PC-3 (cell line): ENCODE results near the gene SMYD2. TPM values are rescaled to one million over a fixed set of nuclear protein-coding genes. Genes with fewer than 3 reads are reported as not detected.

Source experiments
- ATAC-seq: fragments of 200-7000 bp; cut with Tn5 transposase; 2 replicates; pipeline ENCODE4 v1.9.1; 2020; ENCODE audit warnings: mild to moderate bottlenecking, moderate library complexity
- BruUV-seq: library from RNA; stranded (reverse); fragments of 400-500 nt; replicated peaks from 2 replicates; lab custom pipeline; 2021; lab: Mats Ljungman, UMichigan
- CTCF ChIA-PET: fragments of 300-600 bp; sonication (Branson Sonifier 250); formaldehyde crosslinking; loops from one replicate; lab custom pipeline; 2022; ENCODE audit warnings: antibody characterized with exemption; lab: Charles Lee
- POLR2A ChIA-PET: fragments of 300-600 bp; sonication (Branson Sonifier 250); formaldehyde crosslinking; loops from one replicate; lab custom pipeline; 2022; ENCODE audit warnings: antibody characterized with exemption; ENCODE audit not compliant: unreplicated experiment; lab: Charles Lee
- DNase-seq: peaks from one replicate; pipeline ENCODE4 v3.0.0-alpha.2; 2015
- H2AFZ ChIP-seq: fragments of 300-600 bp; sonication (generic); 2 replicates; pipeline ENCODE4 v1.6.0; 2016; ENCODE audit warnings: antibody characterized with exemption, low read length
- H3F3A ChIP-seq: fragments of 300-600 bp; sonication (generic); one replicate; pipeline ENCODE4 v1.6.0; 2017; ENCODE audit warnings: antibody characterized with exemption, low read length, control low read depth, mild to moderate bottlenecking; ENCODE audit not compliant: unreplicated experiment
- H3K27ac ChIP-seq: fragments of 300-600 bp; sonication (generic); 2 replicates; pipeline ENCODE4 v1.5.1; 2016; ENCODE audit warnings: mild to moderate bottlenecking, low read length
- H3K27me3 ChIP-seq: fragments of 300-600 bp; sonication (generic); 2 replicates; pipeline ENCODE4 v1.6.1; 2016; ENCODE audit warnings: low read length, mixed read lengths
- H3K36me3 ChIP-seq: fragments of 300-600 bp; sonication (generic); 2 replicates; pipeline ENCODE4 v1.6.1; 2016; ENCODE audit warnings: low read depth, mixed run types, low read length, mixed read lengths
- H3K4me1 ChIP-seq: fragments of 300-600 bp; sonication (generic); 2 replicates; pipeline ENCODE4 v1.5.1; 2016; ENCODE audit warnings: low read length; ENCODE audit not compliant: insufficient read depth
- H3K4me2 ChIP-seq: fragments of 300-600 bp; sonication (generic); 2 replicates; pipeline ENCODE4 v1.6.0; 2016; ENCODE audit warnings: low read length
- H3K4me3 ChIP-seq: fragments of 300-600 bp; sonication (generic); 2 replicates; pipeline ENCODE4 v1.5.1; 2016; ENCODE audit warnings: mild to moderate bottlenecking, low read length, mixed read lengths
- H3K79me2 ChIP-seq: fragments of 300-600 bp; sonication (generic); 2 replicates; pipeline ENCODE4 v1.6.1; 2017; ENCODE audit warnings: low read length, mixed read lengths
- H3K9ac ChIP-seq: fragments of 300-600 bp; sonication (generic); 2 replicates; pipeline ENCODE4 v1.6.0; 2016; ENCODE audit warnings: mild to moderate bottlenecking, low read length
- H3K9me2 ChIP-seq: fragments of 300-600 bp; sonication (generic); replicated peaks from 2 replicates; pipeline ENCODE4 v1.6.1; 2016; ENCODE audit warnings: mixed run types, low read length, mixed read lengths
- H3K9me3 ChIP-seq: fragments of 300-600 bp; sonication (generic); 2 replicates; pipeline ENCODE4 v1.6.1; 2016; ENCODE audit warnings: low read length, mixed read lengths
- H4K20me1 ChIP-seq: fragments of 300-600 bp; sonication (generic); 2 replicates; pipeline ENCODE4 v1.6.1; 2016; ENCODE audit warnings: low read length, mixed read lengths
- EZH2 ChIP-seq: fragments of 300-600 bp; sonication (generic); IDR thresholded peaks from one replicate; pipeline ENCODE4 v1.6.1; 2017; ENCODE audit warnings: antibody characterized with exemption, mild to moderate bottlenecking, low read length; ENCODE audit not compliant: unreplicated experiment
- EZH2phosphoT487 ChIP-seq: fragments of 300-600 bp; sonication (generic); IDR thresholded peaks from 2 replicates; pipeline ENCODE4 v1.6.1; 2018; ENCODE audit warnings: mild to moderate bottlenecking, antibody characterized with exemption, low read length, borderline replicate concordance
- intact Hi-C: fragments of 100-400 bp; cut with micrococcal nuclease; formaldehyde crosslinking; loops from 2 replicates; pipeline ENCODE4 v1.9.0; 2023
- total RNA-seq: library from RNA; depleted of rRNA; stranded (reverse); fragments of >200 nt; gene quantifications from 2 replicates; pipeline ENCODE4 v1.2.3, GENCODE V29; 2014
- TF ChIP-seq, protein P1 (sequence below): fragments of 300-600 bp; sonication (generic); conservative IDR thresholded peaks from 2 replicates; pipeline ENCODE4 v1.5.1; 2017; ENCODE audit warnings: antibody characterized with exemption, low read depth, mild to moderate bottlenecking, low read length

Gene SMYD2
- total RNA-seq, 1 experiment from 2014 or later = 124 TPM

DNA sequence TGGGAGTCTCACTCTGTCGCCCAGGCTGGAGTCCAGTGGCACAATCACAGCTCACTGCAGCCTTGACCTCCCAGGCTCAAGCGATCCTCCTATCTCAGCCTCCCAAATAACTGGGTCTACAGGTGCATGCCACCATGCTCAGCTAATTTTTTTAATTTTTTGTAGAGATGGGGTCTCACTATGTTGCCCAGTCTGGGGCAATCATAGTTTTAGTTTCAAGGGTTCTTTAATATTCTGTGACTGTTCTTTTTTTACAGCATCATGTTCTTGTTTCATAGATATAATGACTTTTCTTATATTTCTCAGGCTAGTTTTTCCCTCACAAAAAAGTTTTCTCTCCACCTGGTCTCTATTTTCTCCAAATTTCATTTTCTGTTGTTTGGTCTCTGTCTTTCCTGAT lies 25.4 kb upstream of the SMYD2 start:
- intact Hi-C loops = no loop called here
- TF ChIP-seq, protein P1, sequence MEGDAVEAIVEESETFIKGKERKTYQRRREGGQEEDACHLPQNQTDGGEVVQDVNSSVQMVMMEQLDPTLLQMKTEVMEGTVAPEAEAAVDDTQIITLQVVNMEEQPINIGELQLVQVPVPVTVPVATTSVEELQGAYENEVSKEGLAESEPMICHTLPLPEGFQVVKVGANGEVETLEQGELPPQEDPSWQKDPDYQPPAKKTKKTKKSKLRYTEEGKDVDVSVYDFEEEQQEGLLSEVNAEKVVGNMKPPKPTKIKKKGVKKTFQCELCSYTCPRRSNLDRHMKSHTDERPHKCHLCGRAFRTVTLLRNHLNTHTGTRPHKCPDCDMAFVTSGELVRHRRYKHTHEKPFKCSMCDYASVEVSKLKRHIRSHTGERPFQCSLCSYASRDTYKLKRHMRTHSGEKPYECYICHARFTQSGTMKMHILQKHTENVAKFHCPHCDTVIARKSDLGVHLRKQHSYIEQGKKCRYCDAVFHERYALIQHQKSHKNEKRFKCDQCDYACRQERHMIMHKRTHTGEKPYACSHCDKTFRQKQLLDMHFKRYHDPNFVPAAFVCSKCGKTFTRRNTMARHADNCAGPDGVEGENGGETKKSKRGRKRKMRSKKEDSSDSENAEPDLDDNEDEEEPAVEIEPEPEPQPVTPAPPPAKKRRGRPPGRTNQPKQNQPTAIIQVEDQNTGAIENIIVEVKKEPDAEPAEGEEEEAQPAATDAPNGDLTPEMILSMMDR = no peak
- TF ChIP-seq EZH2 = no peak
- TF ChIP-seq EZH2phosphoT487 = no peak
- ChIA-PET POLR2A (no interaction called here), CTCF (no interaction called here)
- Histone ChIP-seq H3F3A (no peaks in the 10 kb centered on the region), H3K27ac (no peak overlapping the region), H3K4me2 (no peak overlapping the region), H3K27me3 (no peaks in the 10 kb centered on the region; the same call in 1 of the 2 replicates), H3K9ac (no peak overlapping the region), H4K20me1 (no peaks in the 10 kb centered on the region), H2AFZ (no peak overlapping the region), H3K4me1 (peaks cover 10% of the 10 kb centered on the region), H3K4me3 (no peak overlapping the region), H3K9me3 (no peaks in the 10 kb centered on the region), H3K9me2 (no peaks in the 10 kb centered on the region), H3K36me3 (no peaks in the 10 kb centered on the region), H3K79me2 (no peaks in the 10 kb centered on the region)
- DNase-seq (no peak), ATAC-seq (no peak)
- no TSS peak for BruUV-seq

DNA sequence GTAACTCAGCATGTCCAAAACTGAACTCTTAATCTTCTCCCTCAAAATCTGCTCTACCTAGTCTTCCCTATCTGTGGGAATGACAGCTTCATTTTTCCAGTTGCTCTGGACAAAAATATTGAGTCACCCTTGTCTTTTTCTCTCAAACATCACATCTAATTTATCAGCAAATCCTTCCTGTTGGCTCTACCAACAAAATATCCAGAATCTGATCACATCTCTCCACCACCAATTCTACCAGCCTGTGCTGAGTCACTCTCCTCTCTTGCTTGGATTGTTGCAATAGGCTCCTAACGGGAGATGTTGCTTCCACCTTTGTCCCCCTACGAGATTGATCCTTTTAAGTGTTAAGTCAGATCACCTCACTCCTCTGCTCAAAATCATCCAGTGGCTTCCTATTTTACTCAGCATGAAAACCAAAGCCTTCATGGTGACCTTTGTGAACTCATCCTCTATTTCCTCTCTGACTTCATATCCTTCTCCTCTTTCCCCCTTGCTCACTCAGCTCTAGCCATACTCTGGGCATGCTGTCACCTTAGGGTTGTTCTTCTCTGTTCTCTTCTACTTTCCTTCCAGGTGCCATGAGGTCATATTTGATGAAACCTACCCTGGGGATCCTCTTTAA lies 21.5 kb upstream of the SMYD2 start:
- ATAC-seq (no peak), DNase-seq (peak; percentile 37)
- ChIA-PET POLR2A (no interaction called here), CTCF (interaction anchor here (1.3 kb wide), 1 partner anchor 72 kb away, joined by 8 read pairs; no protein-coding TSS in a partner anchor)
- no peaks in the 10 kb centered on the region for H3F3A ChIP-seq
- H3K9ac ChIP-seq = no peak overlapping the region
- H4K20me1 ChIP-seq = no peaks in the 10 kb centered on the region
- no peaks in the 10 kb centered on the region for H3K9me3 ChIP-seq
- H3K4me3 ChIP-seq = no peak overlapping the region
- no peaks in the 10 kb centered on the region for H3K36me3 ChIP-seq
- H3K9me2 ChIP-seq = no peaks in the 10 kb centered on the region
- no TSS peak for BruUV-seq
- H3K4me1 ChIP-seq = peaks cover 15% of the 10 kb centered on the region
- TF ChIP-seq EZH2 (no peak), EZH2phosphoT487 (no peak)
- TF ChIP-seq, protein P1 = no peak
- intact Hi-C loops = no loop called here
- no peaks in the 10 kb centered on the region for H3K27me3 ChIP-seq
- H3K79me2 ChIP-seq = no peaks in the 10 kb centered on the region
- no peak overlapping the region for H3K27ac ChIP-seq
- peak overlapping the region; percentile 10 for H2AFZ ChIP-seq
- H3K4me2 ChIP-seq = 0 out of 2 replicates have a peak overlapping the region, but pooled peaks have one; percentile 4

DNA sequence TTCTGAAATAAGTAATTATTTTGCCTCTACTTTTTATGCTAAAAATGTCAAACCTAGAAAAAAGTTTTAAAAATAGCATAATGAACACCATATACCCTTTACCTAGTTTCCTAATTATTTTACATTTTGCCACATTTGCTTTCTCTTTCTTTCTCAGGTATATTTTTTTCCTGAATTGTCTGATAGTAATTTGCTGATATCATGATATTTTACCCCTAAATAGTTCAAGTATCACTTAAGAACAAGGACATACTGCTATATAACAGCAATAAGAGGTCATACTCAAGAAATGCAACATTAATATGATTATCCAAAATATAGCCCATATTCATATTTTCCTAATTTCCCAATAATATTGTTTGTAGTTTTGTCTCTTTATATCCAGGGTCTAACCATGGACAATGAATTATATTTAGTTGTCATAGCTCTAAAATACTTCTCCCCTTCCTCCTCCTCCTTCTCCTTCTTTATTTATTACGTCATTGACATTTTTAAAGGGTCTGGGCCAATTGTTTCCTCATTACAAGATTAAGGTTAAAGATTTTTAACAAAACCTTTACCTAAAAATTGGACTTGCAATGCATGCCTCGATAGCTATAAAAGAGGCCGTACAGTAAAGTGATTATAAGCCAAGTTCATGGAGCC lies 20.3 kb upstream of the SMYD2 start:
- H3F3A ChIP-seq = no peaks in the 10 kb centered on the region
- no peak overlapping the region for H3K4me2 ChIP-seq
- DNase-seq = no peak
- TF ChIP-seq, protein P1 = no peak
- no peak for TF ChIP-seq EZH2
- no peak overlapping the region for H3K9ac ChIP-seq
- H3K4me1 ChIP-seq = peaks cover 15% of the 10 kb centered on the region
- no peaks in the 10 kb centered on the region for H3K9me2 ChIP-seq
- ATAC-seq = no peak
- H3K79me2 ChIP-seq = no peaks in the 10 kb centered on the region
- no peak overlapping the region for H3K27ac ChIP-seq
- H4K20me1 ChIP-seq = no peaks in the 10 kb centered on the region
- BruUV-seq = no TSS peak
- CTCF ChIA-PET = interaction anchor here (0.6 to 2.0 kb wide), 9 partner anchors 10 to 72 kb away, joined by 3 to 27 read pairs (median 8); no protein-coding TSS in a partner anchor
- no peaks in the 10 kb centered on the region for H3K27me3 ChIP-seq
- POLR2A ChIA-PET = no interaction called here
- H3K4me3 ChIP-seq = no peak overlapping the region
- no peaks in the 10 kb centered on the region for H3K9me3 ChIP-seq
- intact Hi-C loops = loop anchor here (1.0 to 5.0 kb wide), 4 partner anchors 46 to 367 kb away; no protein-coding TSS in a partner anchor
- H3K36me3 ChIP-seq = no peaks in the 10 kb centered on the region
- no peak overlapping the region for H2AFZ ChIP-seq
